Memory B cell (primary cell): ENCODE data around the gene MYO1C.
"Not testable (repeated sequence)": the region's sequence is repeated elsewhere in the genome, so short reads cannot be mapped to it uniquely, and the experiment has no call there.

ENCODE experiments used
- ATAC-seq: fragments of 150-1000 bp; cut with Tn5 transposase; 2 replicates; pipeline ENCODE4 v1.10.0; 2021; ENCODE audit warnings: low read depth, mild to moderate bottlenecking, moderate library complexity
- DNase-seq, 2 donors: peaks; one replicate each; pipeline ENCODE4 v3.0.0; 2022; ENCODE audit warnings: low spot score in 2 of 2
- H3K27ac Mint-ChIP-seq: one replicate; pipeline ENCODE4 v1.8.0; 2022; ENCODE audit warnings: mild to moderate bottlenecking, moderate library complexity, mixed read lengths
- H3K27me3 Mint-ChIP-seq: one replicate; pipeline ENCODE4 v1.8.0; 2022; ENCODE audit warnings: mixed read lengths
- H3K36me3 Mint-ChIP-seq: one replicate; pipeline ENCODE4 v1.8.0; 2022; ENCODE audit warnings: mild to moderate bottlenecking, mixed read lengths
- H3K4me1 Mint-ChIP-seq: one replicate; pipeline ENCODE4 v1.8.0; 2022; ENCODE audit warnings: mixed read lengths
- H3K4me3 Mint-ChIP-seq: one replicate; pipeline ENCODE4 v1.8.0; 2022; ENCODE audit warnings: mild to moderate bottlenecking, moderate library complexity, mixed read lengths
- H3K9me3 Mint-ChIP-seq: one replicate; pipeline ENCODE4 v1.8.0; 2022; ENCODE audit warnings: mixed read lengths

MYO1C gene

DNA sequence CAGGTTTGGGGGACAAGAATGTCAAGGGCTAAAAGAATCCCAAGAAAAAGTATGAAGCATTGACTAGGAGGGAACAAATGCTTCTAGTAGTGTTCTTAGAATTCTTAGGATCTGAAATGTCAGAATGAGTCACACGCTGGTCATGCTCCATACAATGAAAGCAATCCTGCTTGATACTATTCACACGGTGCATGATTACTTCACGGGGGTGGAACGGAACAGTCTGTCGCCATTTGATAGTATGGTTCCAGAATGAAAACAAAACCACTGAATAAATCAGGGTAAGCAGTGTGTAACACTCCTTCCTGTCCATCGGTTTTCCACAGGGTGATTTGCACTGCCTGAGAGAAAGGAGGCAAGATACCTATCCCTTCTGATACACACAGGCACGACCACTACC, 69.6 kb downstream of the MYO1C start:
- no peak overlapping the region for H3K4me3 Mint-ChIP-seq

GRCh38 chr17:1421470-1421869, 71.0 kb downstream of the MYO1C start:
- Mint-ChIP-seq H3K36me3 (peaks cover 17% of the 10 kb centered on the region), H3K27me3 (no peaks in the 10 kb centered on the region), H3K4me3 (no peak overlapping the region), H3K27ac (no peak overlapping the region), H3K9me3 (no peaks in the 10 kb centered on the region), H3K4me1 (peaks cover 2% of the 10 kb centered on the region)
- ATAC-seq (no peak), DNase-seq (no peak)

More for the DNA sequence above, 69.6 kb downstream of the MYO1C start:
- no peak for ATAC-seq
- H3K4me1 Mint-ChIP-seq = peaks cover 2% of the 10 kb centered on the region
- peaks cover 16% of the 10 kb centered on the region for H3K36me3 Mint-ChIP-seq
- DNase-seq = no peak
- H3K27ac Mint-ChIP-seq = peak overlapping the region; percentile 14
- H3K9me3 Mint-ChIP-seq = no peaks in the 10 kb centered on the region
- no peaks in the 10 kb centered on the region for H3K27me3 Mint-ChIP-seq

DNA sequence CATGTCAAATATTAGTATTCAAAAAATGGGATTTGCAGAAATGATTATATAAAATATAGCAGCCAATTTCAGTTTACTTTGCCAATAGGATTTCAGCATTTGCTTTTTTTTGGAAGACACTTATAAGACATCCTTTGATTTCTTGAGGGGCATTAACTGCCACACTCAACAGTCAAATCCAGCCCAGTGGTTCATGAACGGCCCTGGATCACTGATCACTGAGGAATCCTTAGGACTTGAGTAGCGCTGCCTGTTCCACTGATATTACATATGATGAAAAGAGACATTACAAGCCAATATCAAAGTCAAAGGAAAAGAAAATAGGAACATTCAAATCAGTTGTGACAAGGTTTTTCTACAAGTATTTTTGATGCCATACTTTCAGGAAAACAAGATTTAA, 71.5 kb downstream of the MYO1C start:
- no peak overlapping the region for H3K27ac Mint-ChIP-seq
- ATAC-seq = no peak
- no peak for DNase-seq

DNA sequence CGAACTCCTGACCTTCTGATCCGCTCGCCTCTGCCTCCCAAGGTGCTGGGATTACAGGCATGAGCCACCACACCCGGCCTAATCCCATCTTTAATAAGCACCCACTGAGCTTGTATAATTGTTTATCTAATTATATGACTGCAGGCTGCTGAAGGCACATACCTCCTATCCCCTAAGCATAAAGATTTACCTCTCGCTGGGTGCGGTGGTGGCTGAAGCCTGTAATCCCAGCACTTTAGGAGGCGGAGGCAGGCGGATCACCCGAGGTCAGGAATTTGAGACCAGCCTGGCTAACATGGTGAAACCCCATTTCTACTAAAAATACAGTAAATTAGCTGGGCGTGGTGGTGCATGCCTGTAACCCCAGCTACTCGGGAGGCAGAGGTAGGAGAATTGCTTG, 72.3 kb downstream of the MYO1C start:
- H3K27me3 Mint-ChIP-seq = no peaks in the 10 kb centered on the region

More for the DNA sequence above, 71.5 kb downstream of the MYO1C start:
- no peak overlapping the region for H3K4me3 Mint-ChIP-seq
- no peaks in the 10 kb centered on the region for H3K27me3 Mint-ChIP-seq
- no peaks in the 10 kb centered on the region for H3K9me3 Mint-ChIP-seq
- peaks cover 17% of the 10 kb centered on the region for H3K36me3 Mint-ChIP-seq
- peaks cover under 1% of the 10 kb centered on the region for H3K4me1 Mint-ChIP-seq

DNA sequence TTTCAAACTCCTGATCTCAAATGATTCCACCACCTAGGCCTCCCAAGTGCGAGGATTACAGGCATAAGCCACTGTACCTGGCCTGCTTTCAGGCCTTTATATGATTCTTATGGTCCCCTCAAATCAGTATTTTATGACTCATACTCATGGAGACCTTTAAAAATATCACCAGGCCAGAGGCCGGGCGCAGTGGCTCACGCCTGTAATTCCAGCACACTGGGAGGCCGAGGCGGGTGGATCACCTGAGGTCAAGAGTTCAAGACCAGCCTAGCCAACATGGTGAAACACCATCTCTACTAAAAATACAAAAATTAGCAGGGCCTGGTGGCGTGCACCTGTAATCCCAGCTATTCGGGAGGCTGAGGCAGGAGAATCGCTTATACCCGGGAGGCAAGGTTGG, 74.0 kb downstream of the MYO1C start:
- not testable (repeated sequence) for H3K4me1 Mint-ChIP-seq, H3K27ac Mint-ChIP-seq, DNase-seq, H3K9me3 Mint-ChIP-seq, H3K27me3 Mint-ChIP-seq, H3K4me3 Mint-ChIP-seq, ATAC-seq
- H3K36me3 Mint-ChIP-seq = peaks cover 18% of the 10 kb centered on the region

More for the DNA sequence above, 72.3 kb downstream of the MYO1C start:
- Mint-ChIP-seq H3K4me3 (no peak overlapping the region), H3K9me3 (no peaks in the 10 kb centered on the region), H3K4me1 (no peaks in the 10 kb centered on the region), H3K36me3 (peaks cover 17% of the 10 kb centered on the region), H3K27ac (no peak overlapping the region)
- ATAC-seq (no peak), DNase-seq (no peak)

GRCh38 chr17:1416414-1416813, 76.1 kb downstream of the MYO1C start:
- no peak for ATAC-seq
- no peak for DNase-seq
- Mint-ChIP-seq H3K27ac (no peak overlapping the region), H3K4me3 (no peak overlapping the region), H3K27me3 (no peaks in the 10 kb centered on the region), H3K36me3 (peaks cover 9% of the 10 kb centered on the region), H3K4me1 (peaks cover 5% of the 10 kb centered on the region), H3K9me3 (no peaks in the 10 kb centered on the region)

- Mint-ChIP-seq H3K4me3 (no peak overlapping the region), H3K9me3 (no peaks in the 10 kb centered on the region), H3K4me1 (peaks cover 5% of the 10 kb centered on the region), H3K27ac (no peak overlapping the region), H3K36me3 (peaks cover 8% of the 10 kb centered on the region), H3K27me3 (no peaks in the 10 kb centered on the region)
- ATAC-seq (no peak), DNase-seq (no peak)
Measured at GRCh38 chr17:1414634-1415033, 77.9 kb downstream of the MYO1C start.
